Stimulated activated CD8-positive, alpha-beta memory T cell treated with anti-CD3 and anti-CD28 coated beads, Interleukin-15, amount 100 ng/mL, for 4 hours (primary cell): ENCODE measurements around the gene ABT1.
"Not testable (repeated sequence)": the region's sequence is repeated elsewhere in the genome, so short reads cannot be mapped to it uniquely, and the experiment has no call there.

Source experiments
- DNase-seq, 2 donors: peaks; one replicate each; pipeline ENCODE4 v3.0.0-alpha.2; 2020; ENCODE audit warnings: low read depth in 2 of 2

Gene ABT1

GRCh38 chr6:26596579-26597388 lies at the start of gene ABT1:
Gene ABT1 (plus strand): TSS chr6:26596953. CDS start chr6:26596983, 30 bp downstream.
- DNase-seq = peak; percentile 91 to 96

GRCh38 chr6:26547363-26547762 lies 49.4 kb upstream of the ABT1 start:
- not testable (repeated sequence) for DNase-seq

GRCh38 chr6:26550250-26550993 lies 46.3 kb upstream of the ABT1 start:
- no peak for DNase-seq

- no peak for DNase-seq
These were observed 44.5 kb upstream of the ABT1 start for GRCh38 chr6:26552205-26552604.

GRCh38 chr6:26552640-26553188 lies 44.0 kb upstream of the ABT1 start:
- DNase-seq = no peak

GRCh38 chr6:26553264-26553634 lies 43.5 kb upstream of the ABT1 start:
- peak; percentile 44 to 56 for DNase-seq

GRCh38 chr6:26553635-26554446 lies 42.9 kb upstream of the ABT1 start:
- DNase-seq = peak; percentile 48 to 54

- DNase-seq = no peak
These were observed 42.4 kb upstream of the ABT1 start for GRCh38 chr6:26554447-26554696.

GRCh38 chr6:26554697-26555504 lies 41.9 kb upstream of the ABT1 start:
- no peak for DNase-seq

GRCh38 chr6:26555505-26556262 lies 41.1 kb upstream of the ABT1 start:
- no peak for DNase-seq

GRCh38 chr6:26556263-26557070 lies 40.3 kb upstream of the ABT1 start:
- DNase-seq = no peak

GRCh38 chr6:26561533-26562466 lies 35.0 kb upstream of the ABT1 start:
- no peak for DNase-seq

GRCh38 chr6:26563488-26563887 lies 33.3 kb upstream of the ABT1 start:
- no peak for DNase-seq

- DNase-seq = peak; percentile 87 to 92
These were observed 27.9 kb upstream of the ABT1 start for GRCh38 chr6:26568601-26569432.

- no peak for DNase-seq
These were observed 27.4 kb upstream of the ABT1 start for GRCh38 chr6:26569433-26569764.

GRCh38 chr6:26570027-26570809 lies 26.5 kb upstream of the ABT1 start:
- DNase-seq = no peak
